Stimulated activated CD8-positive, alpha-beta memory T cell treated with anti-CD3 and anti-CD28 coated beads, Interleukin-7, amount 100 ng/mL, for 48 hours (primary cell): ENCODE data around the gene UGT1A8.

Source experiments
- DNase-seq, 2 donors: peaks; one replicate each; pipeline ENCODE4 v3.0.0-alpha.2; 2020; ENCODE audit warnings: low read depth in 1 of 2; ENCODE audit errors: extremely low read depth in 1 of 2

The UGT1A8 gene

DNA sequence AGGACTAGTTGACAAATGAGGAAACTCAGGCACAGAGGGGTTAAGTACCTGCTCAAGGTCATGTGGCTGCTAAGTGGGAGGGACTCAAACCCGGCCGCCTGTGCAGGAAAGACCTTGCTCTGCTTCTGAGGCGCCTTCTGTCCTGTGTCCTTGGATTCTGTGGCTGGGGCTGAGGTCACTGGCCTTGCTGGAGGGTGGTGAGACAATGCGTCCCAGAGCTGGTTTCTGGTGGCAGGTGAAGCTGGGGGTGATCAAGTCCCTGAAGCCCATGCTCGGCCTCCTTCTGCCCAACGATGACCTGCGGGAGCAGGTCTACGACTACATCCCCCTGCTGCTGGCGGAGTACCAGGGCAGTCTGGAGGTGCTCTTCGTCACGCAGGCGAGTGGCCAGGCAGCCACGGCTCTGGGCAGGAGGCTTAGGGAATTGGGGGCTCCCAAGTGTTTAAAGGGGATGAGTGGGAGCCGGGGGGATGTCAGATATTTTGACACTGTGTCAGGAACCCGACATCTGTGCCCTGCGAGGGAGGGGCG, 176.8 kb downstream of the UGT1A8 start:
- DNase-seq = no peak

DNA sequence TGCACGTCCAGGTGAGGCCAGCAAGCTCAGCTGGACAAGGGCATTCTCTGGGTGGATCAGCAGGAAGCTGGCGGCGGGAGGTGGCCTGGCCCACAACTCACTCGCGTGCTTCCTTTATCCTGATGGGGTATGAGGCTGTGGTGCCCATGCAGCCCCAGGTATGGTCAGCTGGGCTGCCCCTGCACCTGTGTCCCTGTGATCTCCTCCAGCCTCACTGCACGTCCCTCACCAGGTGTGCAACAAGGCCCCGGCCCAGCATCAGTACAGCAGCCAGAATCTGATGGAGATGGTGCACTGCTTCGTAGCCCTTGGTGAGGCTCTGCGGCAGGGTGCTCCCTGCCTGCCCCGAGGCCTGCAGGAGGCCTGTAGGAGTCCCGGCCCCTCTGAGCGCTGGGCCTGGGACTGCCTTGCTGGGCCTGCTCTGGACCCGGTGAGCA, 178.3 kb downstream of the UGT1A8 start:
- no peak for DNase-seq

DNA sequence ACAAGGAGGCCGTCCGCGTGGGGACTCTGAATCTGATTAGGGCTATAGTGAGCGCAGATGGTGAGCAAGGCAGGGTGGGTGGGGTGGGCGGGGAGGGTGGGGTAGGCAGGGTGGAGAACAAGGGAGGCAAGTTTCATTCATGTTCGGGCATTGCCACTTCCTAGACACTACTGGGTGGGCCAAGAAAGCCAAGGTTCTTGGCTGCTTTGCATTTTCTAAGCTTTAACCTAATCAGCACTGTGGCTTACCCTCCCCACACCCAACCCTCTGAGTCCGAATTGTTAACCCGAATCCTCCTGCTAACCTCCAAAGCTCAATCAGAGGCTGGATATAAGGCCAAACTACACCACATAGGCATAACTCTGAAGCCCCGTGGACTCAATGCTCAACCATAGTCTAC, 178.8 kb downstream of the UGT1A8 start:
- DNase-seq = no peak

DNA sequence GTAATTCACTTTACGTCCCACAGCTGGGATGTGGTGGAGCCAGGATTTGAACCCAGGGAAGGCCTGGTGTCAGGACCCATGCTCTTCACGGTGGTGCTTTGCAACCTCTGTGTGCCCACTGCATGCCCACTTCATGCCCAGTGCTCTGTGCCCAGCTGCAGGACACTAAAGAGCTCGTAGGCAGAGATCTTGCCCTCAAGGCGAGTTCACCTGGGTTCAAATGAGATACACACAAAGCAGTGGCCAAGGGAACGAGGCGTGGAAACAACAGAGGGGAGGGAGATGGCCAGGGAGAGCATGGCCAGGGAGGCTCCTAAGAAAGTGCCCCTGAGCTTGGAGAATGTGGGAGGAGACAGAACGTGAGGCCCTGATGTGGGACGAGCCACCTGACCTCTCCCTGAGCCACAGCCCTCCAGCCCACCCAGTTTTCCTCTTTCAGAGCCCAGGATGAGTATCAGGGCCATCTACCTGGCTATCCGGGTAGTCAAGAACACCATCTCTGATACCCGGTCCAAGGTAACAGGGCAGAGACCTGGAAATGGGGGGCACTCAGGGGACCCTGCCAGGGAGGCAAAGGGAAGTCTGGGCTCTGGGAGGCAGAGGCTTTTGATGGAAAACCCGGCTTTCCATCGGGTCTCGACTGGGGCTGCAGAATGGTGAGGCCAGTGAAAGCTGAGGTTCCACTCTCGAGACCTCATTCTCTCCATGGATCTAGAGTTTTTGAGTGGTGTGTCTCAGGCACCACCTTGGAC, 181.1 kb downstream of the UGT1A8 start:
- no peak for DNase-seq

DNA sequence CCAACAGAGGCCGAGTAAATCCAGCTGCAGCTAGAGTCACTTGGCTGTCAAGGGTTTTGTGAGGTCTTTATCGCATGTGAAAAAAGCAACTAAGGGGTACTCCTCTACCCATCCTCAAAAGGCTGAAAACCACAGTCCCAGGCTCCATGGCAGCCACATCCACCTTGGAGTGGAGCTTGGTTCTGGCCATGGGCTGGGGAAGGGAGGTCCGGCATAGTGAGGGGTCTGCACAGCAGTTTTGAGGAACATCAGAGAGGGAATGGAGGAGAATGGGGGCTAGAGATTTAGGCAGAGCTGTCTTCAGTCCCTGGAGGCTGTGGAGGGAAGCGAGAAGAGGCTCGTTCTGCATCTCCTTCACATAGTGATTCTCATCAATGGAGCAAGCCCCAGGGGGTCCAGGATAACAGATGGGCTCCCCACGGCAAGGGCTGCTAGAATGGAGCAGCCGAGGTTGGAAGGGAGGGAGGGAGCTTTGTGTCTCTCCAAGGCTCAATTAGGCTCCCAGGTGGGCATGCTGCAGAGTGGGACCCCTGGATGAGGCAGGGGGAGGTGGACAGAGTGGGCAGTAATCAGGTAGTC, 181.7 kb downstream of the UGT1A8 start:
- no peak for DNase-seq

DNA sequence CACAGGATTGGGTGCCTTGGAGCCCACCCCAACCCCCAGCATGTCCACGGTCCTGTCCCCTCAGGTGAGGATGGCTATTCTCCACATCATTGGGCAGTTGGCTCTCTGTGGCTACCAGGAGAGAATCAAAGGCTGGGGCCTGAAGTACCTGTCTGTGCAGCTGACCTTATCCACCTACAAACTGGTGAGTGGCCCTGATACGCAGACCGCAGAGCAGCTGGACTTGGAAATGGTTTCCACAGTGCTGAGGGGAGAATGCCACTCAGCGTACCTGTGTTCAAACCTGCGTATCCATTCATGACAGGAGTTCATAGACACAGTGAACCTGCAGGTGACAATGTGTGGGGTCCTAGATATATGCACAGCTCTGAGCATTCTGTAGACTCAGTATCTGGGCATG, 182.3 kb downstream of the UGT1A8 start:
- DNase-seq = no peak

DNA sequence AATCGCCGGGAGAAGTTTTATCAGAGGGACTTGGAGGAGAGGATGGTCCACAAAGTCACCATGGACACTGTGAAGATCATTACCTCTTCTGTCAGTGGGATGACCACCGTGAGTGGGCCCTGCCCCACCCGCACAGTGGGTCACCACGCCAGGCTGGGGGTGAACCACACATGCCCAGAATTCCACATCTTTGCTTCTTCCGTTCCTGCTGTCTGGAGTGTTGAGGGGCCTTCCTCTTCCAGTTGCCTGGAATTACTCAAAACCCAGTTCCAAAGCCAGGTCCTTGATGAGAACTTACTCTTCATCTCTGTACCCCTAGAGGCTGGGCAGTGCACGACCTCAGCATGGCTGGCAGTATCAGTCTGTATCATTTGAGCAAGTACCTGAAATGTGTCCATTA, 182.8 kb downstream of the UGT1A8 start:
- DNase-seq = no peak

DNA sequence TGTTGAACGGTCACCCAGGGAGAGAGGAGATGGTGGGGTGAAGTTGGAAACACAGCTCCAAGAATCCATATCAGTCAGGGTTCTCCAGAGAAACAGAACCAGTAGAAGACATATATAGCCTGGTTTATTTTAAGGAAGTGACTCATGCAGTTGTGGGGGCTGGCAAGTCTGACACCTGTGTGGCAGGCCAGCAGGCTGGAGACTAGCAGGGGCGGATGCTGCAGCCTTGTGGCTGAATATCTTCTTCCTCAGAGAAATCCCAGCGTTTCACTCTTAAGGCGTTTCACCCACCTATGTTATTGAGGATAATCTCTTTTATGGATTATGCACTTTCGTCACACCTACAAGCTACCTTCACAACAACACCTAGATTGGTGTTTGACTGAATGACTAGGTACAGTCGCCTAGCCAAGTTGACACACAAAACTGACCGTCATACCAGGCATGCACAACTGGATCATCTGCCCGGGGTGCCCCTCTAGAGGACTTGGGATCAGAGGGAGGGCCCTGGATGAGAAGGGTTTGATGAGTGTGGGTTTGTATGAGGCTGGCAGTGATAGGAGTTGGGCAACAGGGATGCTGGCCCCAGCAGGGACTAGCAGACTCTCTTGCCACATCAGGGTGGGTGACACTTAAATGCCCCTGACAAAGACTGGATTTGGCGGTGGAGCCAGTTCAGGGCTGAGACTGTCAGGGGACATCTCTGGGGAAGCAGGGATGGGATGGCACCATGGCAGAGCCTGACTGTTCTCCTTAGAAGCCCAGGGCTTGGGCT, 184.1 kb downstream of the UGT1A8 start:
- DNase-seq = peak in 1 of 2 donors; percentile 21

DNA sequence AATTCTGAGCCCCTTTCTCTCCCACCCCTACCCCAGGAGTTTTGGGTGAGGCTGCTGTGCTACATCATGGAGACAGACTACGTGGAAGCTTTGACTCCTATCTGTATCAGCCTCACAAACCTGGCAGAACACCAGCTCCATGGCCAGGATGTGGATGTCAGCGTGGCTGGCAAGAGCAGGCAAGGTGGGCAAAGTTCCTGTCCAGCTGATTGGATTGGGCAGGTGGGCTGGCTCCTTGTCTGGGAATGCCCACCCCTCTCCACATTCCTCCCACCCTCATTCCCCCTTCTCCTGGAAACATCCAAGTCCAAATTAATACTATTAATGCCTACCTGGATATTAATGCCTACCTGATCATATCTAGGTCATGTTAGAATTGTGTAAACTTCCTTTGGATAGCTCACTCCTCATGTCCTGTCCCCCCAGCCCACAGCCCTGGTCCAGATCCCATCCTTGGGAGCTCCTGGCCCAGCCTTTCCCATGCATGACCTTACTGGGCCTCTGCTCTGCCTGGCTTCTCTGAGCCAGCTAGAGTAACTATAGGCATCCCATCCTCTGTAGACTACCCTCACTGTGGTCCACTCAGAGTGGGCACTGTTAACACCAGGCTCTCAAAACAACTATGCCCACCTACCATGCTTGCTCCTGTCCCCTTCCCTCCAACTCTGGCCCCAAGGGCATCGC, 184.8 kb downstream of the UGT1A8 start:
- no peak for DNase-seq

DNA sequence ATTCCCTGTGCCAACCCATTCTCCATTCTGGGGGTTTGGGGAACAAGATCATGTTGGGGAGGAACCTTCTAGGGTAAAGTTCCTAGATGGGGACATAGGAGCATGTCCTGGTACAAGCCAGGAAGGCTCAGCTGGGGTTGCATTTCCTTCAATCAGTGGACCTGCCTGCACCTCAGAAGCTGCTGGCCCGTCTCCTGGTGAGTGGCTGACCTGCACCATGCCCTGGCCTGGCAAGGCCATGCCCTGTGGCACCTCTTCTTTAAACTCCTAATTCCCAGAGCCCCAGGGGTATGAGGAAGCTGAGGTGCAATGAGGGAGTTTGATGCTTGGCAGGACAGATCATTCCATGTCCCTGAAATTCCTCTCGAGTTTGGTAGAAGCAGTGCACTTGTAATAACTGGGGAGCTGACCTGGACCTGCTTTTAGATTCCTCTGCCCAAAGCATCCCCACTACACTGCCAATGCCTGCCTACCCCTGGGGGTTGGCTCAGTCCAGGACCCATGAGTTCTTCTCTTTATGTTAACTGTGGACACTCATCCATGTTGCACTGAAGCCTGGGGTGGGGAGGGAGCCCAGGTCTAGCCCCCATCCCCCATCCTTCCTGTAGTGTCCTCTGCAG, 186.0 kb downstream of the UGT1A8 start:
- no peak for DNase-seq

DNA sequence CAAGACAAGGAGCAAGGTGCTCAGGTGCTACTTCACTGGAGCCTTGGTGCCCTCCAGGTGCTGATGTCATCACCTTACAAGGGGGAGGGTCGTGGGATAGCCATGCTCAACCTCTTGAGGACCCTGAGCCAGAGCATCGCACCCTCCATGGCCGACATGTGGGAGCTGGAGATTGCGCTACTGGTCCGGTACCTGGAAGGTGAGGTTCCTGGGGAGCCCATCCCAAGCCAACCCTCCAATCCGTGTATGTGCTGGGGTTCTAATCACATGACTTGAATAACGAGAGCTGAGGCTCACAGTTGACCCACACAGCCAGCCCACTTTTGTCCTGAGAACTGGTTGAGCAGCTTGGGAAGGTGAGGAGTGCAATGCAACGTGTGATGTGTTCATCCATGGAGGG, 186.6 kb downstream of the UGT1A8 start:
- no peak for DNase-seq

DNA sequence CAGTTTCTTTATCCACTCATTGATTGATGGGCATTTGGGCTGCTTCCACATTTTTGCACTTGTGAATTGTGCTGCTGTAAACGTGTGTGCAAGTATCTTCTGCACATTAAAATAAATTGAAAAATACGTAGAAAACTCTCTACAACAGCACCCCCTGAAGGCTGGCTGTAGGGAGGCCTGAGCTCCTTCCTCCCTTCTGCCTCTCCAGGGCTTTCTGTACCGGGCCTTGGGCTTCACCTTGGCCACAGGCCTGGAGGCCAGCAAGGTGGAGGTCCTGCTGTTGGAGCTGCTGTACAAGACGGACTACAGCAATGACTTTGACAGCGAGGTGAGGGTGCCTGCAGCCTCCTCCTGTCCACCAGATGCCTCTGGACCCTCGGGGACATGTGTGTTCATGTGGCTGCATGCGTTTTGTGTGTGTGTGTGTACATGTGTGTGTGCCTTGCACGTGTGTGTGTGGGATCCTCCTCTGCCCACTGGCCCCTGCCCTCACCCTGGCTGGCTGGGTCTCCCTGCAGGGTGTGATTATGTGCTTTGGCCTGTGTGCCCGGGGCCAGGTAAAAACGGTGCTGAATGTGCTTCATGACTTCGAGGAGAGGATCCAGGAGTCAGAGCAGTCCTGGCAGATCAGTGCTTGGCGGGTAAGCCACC, 189.9 kb downstream of the UGT1A8 start:
- DNase-seq = no peak

DNA sequence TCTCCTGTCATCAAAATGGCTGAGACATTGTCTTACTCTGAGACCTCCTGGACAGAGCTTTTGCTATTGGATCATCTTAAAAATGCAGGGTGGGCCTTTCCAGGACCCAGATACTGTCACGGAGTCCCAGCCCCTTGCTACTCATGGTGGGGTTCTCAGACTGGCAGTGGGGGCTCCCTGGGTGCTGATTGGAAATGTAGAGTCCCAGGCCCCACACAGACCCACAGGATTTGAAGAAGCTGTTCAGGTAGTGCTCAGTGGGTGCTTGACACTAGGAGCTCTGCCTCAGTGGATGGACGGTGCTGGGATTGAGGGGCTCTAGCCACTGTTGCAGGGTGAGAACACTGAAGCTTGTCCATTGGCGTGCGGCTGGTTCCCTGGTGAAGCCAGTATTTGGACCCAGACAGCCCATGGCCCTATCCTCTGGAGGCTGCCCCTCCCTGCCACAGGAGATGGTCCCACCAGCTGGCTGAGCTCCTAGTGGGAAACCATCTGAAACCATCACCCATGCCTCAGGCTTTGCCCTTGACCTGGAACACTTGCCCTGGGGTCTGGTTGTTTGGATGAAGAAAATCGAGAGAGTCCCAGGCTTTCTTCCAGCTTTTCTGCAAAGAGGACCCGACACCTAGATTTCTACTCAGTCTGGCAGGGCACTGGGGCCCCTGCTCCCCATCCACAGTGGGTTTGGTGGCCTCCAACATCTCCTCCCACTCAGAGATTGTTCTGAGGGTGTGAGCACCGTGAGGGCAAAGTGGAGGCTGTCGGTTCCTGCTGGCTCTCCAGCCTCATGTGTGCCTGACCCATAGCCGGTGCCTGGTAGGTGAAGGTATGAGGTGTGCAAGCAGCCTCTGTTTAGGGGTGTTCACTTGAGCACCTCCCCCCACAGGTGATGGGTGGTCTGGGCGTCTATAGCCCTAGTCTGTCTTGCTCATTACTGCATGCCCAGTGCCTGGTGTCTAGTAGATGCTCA, 190.8 kb downstream of the UGT1A8 start:
- DNase-seq = no peak

DNA sequence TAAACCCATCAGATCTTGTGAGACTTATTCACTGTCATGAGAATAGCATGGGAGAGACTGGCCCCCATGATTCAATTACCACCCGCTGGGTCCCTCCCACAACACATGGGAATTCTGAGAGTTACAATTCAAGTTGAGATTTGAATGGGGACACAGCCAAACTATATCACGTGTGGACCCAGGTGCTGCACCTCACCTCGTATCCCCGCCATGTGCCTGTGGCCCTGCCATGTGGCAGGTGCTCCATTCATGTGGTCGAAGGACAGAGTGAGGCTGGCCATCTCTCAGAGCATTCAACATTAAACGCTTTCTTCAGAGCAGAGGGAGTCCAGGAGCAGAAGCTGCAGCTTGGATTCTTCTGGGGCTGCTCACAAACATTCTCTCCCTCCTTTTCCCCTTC, 193.0 kb downstream of the UGT1A8 start:
- DNase-seq = no peak

DNA sequence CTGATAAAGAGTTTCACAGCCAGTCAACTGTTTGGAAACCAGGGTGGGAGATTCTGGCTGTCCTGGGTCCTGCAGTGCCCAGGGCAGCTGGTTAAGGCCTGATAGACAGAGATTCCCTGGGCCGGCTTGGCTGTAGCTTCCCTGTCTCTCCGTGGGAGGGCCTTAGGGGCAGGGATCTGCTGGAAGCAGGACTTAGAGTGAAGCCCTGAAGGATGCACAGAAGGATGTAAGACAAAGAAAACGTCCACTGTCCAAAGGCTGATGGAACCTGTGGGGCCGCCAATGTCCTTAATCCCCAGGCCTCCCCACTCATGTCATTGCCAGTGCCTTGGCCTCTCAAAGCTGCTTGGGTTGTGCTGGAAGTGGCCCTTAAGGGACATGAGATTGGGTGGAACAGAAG, 193.7 kb downstream of the UGT1A8 start:
- no peak for DNase-seq

DNA sequence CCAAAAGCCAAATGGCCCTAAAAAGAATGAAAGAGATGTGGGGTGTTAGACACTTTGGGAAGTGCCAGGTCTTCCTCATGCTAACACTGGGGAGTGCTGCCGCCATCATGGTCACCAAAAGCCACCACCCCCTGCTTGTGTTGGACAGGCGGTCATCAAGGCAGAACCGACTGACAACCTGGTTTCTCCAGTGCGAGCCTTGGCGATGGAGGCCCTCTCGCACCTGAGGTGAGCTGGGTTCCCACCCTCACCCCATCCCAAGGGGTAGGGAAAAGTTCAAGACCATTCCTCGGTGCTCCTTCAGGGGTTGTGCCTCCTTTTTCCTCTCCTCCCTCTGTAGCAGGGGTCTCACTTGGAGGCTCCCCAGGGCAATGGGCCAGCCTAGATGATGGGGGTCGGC, 194.3 kb downstream of the UGT1A8 start:
- no peak for DNase-seq

DNA sequence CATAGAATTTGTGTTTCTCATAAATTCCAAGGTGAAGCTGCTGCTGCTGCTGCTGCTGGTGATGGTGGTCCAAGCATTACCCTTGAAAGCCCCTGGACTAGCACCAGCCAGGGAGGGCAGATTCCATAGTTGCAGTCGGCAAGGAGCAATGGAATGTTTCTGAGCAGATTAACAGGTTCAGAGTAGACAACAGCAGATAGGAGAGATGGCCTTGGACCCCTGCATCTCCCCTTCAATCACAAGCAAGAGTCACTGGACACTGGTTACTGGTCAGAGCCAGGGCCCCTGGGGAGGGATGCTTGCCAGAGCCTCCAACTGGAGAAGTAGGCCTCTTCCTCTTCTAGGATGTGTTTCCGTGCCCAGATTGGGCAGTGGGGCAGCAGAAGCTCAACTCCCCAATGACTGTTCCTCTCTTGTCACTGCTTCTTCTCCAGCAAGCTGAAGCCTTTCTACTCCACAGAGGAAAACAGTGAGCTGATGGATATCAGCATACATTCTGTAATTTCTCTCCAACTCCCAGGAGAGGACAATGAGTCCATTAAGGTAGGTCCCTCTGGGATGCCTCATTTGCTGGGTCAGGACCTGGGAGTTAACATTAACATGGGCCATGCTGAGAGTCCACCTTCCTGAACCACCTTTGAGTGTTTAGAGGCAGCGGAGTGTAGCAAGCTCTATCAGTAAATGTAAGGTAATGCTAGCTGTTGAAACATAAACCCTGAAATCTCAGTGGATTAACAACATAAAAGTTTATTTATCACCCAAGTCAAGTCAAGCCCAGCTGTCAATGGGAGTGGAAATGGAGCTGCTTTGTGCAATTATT, 196.0 kb downstream of the UGT1A8 start:
- no peak for DNase-seq
